Suprapubic skin (tissue), 4 donors: ENCODE results near the gene PHETA1.

Source experiments
- CTCF ChIP-seq, 2 donors: fragments of 200-600 bp in 1 of 2; fragments of 450-650 bp in 1 of 2; sonication (generic) in 1 of 2; IDR thresholded peaks; one replicate each; pipeline ENCODE4 v1.5.1; 2016 to 2019; ENCODE audit warnings: antibody characterized with exemption in 2 of 2, mild to moderate bottlenecking in 1 of 2, moderate library complexity in 1 of 2
- EP300 ChIP-seq: sonication (generic); formaldehyde crosslinking; IDR thresholded peaks from one replicate; pipeline ENCODE4 v1.6.1; 2017; ENCODE audit warnings: antibody characterized with exemption
- POLR2A ChIP-seq, 2 donors: fragments of 450-650 bp; IDR thresholded peaks; one replicate each; pipeline ENCODE4 v1.6.1; 2017; ENCODE audit warnings: antibody characterized with exemption in 2 of 2, mild to moderate bottlenecking in 2 of 2, moderate library complexity in 2 of 2
- POLR2AphosphoS5 ChIP-seq, 3 donors: sonication (generic); formaldehyde crosslinking; IDR thresholded peaks; one replicate each; pipeline ENCODE4 v1.6.1; 2017; ENCODE audit warnings: antibody characterized with exemption in 3 of 3

- TF ChIP-seq POLR2A (IDR thresholded peaks at IDR 0.05) (no peak), CTCF (IDR thresholded peaks at IDR 0.05) (no peak), POLR2AphosphoS5 (IDR thresholded peaks at IDR 0.05) (no peak), EP300 (no peak)
Measured at GRCh38 chr12:111362687-111363475, 6.0 kb downstream of the PHETA1 start.
